Activated CD4-positive, alpha-beta T cell treated with anti-CD3 and anti-CD28 coated beads, Interleukin-2, amount 10 ng/mL, durations not matched to agents 24 days and 14 days (primary cell): ENCODE data around the gene DENND2A. TPM values are rescaled to one million over a fixed set of nuclear protein-coding genes. Genes with fewer than 3 reads are reported as not detected.
"Not testable (repeated sequence)": the region's sequence is repeated elsewhere in the genome, so short reads cannot be mapped to it uniquely, and the experiment has no call there.

Experiments used
- DNase-seq: peaks from one replicate; pipeline ENCODE4 v3.0.0; 2022
- H3K27ac Mint-ChIP-seq: one replicate; pipeline ENCODE4 v1.8.0; 2022; ENCODE audit warnings: mild to moderate bottlenecking, mixed read lengths
- H3K27me3 Mint-ChIP-seq: one replicate; pipeline ENCODE4 v1.8.0; 2022; ENCODE audit warnings: mixed read lengths
- H3K36me3 Mint-ChIP-seq: one replicate; pipeline ENCODE4 v1.8.0; 2022; ENCODE audit warnings: low read depth, mild to moderate bottlenecking, mixed read lengths
- H3K4me1 Mint-ChIP-seq: one replicate; pipeline ENCODE4 v1.8.0; 2021; ENCODE audit warnings: mixed read lengths
- H3K4me3 Mint-ChIP-seq: one replicate; pipeline ENCODE4 v1.8.0; 2022; ENCODE audit warnings: mild to moderate bottlenecking, moderate library complexity, mixed read lengths
- H3K9me3 Mint-ChIP-seq: one replicate; pipeline ENCODE4 v1.8.0; 2021; ENCODE audit warnings: mixed read lengths
- intact Hi-C: fragments of 100-400 bp; cut with micrococcal nuclease; formaldehyde crosslinking; loops from one replicate; pipeline ENCODE4 v1.15.1; 2023
- total RNA-seq: library from RNA; stranded (reverse); gene quantifications from 2 replicates; pipeline ENCODE4 v1.2.3, GENCODE V29; 2022

Gene DENND2A
- total RNA-seq, 1 donor from 2014 or later: not detected

GRCh38 chr7:140677496-140677895 is 36.9 kb upstream of the DENND2A start:
- H3K36me3 Mint-ChIP-seq: peaks cover 38% of the 10 kb centered on the region
- H3K27ac Mint-ChIP-seq: no peak overlapping the region
- DNase-seq: no peak
- no peaks in the 10 kb centered on the region for H3K27me3 Mint-ChIP-seq
- peaks cover 26% of the 10 kb centered on the region for H3K4me1 Mint-ChIP-seq
- intact Hi-C loops: no loop called here
- H3K9me3 Mint-ChIP-seq: no peaks in the 10 kb centered on the region
- H3K4me3 Mint-ChIP-seq: no peak overlapping the region

- intact Hi-C loops, H3K27me3 Mint-ChIP-seq, H3K4me3 Mint-ChIP-seq, H3K27ac Mint-ChIP-seq, H3K9me3 Mint-ChIP-seq, DNase-seq: not testable (repeated sequence)
- H3K36me3 Mint-ChIP-seq: peaks cover 35% of the 10 kb centered on the region
- H3K4me1 Mint-ChIP-seq: peaks cover 31% of the 10 kb centered on the region
Observed at GRCh38 chr7:140676956-140677355, 36.3 kb upstream of the DENND2A start.

DNA sequence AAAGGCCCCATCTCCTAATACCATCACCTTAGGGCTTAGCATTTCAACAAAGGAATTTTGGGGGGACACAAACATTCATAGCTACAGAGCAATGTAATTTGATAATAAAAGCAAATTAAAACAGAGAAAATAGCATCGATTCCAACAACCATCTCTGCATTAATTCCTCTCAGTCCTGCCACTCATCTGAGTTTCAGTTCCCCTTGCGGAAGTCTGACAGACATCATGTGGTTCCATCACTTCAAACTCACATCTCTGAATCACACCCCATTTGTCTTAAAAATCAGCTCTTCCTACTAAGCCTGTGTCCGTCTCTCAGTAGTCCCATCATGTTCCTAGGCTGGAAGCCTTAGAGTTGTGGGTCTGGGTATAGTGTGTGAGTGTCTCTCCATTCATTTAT is 35.7 kb upstream of the DENND2A start:
- no peak for DNase-seq
- H3K9me3 Mint-ChIP-seq: no peaks in the 10 kb centered on the region
- H3K27ac Mint-ChIP-seq: no peak overlapping the region
- intact Hi-C loops: no loop called here
- H3K4me1 Mint-ChIP-seq: peaks cover 31% of the 10 kb centered on the region
- H3K4me3 Mint-ChIP-seq: no peak overlapping the region
- H3K36me3 Mint-ChIP-seq: peaks cover 35% of the 10 kb centered on the region
- H3K27me3 Mint-ChIP-seq: no peaks in the 10 kb centered on the region

GRCh38 chr7:140675726-140676125 is 35.1 kb upstream of the DENND2A start:
- H3K27ac Mint-ChIP-seq: peak overlapping the region; percentile 31
- peaks cover 32% of the 10 kb centered on the region for H3K36me3 Mint-ChIP-seq
- no peak for DNase-seq
- no peaks in the 10 kb centered on the region for H3K9me3 Mint-ChIP-seq
- no peaks in the 10 kb centered on the region for H3K27me3 Mint-ChIP-seq
- intact Hi-C loops: no loop called here
- no peak overlapping the region for H3K4me3 Mint-ChIP-seq
- H3K4me1 Mint-ChIP-seq: peaks cover 31% of the 10 kb centered on the region

DNA sequence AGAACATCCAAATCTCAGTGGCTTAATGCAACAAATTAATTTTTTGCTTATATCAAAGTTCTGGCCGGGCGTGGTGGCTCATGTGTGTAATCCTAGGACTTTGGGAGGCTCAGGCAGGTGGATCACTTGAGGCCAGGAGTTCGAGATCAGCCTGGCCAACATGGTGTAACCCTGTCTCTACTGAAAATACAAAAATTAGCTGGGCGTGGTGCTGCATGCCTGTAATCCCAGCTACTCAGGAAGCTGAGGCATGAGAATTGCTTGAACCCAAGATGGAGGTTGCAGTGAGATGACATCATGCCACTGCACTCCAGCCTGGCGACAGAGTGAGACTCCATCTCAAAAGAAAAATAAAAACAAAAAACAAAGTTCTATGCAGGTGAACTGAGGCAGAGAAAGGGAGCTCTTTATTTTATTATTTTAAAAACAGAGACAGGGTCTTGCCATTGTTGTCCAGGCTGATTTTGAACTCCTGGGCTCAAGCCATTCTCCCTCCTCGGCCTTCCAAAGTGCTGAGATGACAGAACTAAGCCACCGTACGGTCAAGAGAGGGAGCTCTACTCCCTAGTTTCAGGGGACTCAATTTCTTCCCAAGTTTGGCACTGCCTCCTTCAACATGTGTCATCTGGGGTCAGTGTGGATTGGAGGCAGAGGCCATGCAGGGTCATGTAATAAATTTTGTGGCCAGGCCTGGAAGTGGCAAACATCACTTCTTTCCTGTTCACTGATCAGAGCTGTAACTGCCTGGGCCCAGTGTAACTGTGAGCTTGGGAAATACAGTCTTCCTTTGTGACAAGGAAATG is 34.5 kb upstream of the DENND2A start:
- no peaks in the 10 kb centered on the region for H3K9me3 Mint-ChIP-seq
- peak overlapping the region; percentile 31 for H3K27ac Mint-ChIP-seq
- no peaks in the 10 kb centered on the region for H3K27me3 Mint-ChIP-seq
- intact Hi-C loops: no loop called here
- H3K36me3 Mint-ChIP-seq: peaks cover 29% of the 10 kb centered on the region
- DNase-seq: no peak
- peaks cover 31% of the 10 kb centered on the region for H3K4me1 Mint-ChIP-seq
- H3K4me3 Mint-ChIP-seq: peak overlapping the region; percentile 89

GRCh38 chr7:140674356-140674800 is 33.8 kb upstream of the DENND2A start:
- peak overlapping the region; percentile 11 for H3K27ac Mint-ChIP-seq
- H3K36me3 Mint-ChIP-seq: peaks cover 25% of the 10 kb centered on the region
- DNase-seq: no peak
- peaks cover 31% of the 10 kb centered on the region for H3K4me1 Mint-ChIP-seq
- H3K4me3 Mint-ChIP-seq: peak overlapping the region; percentile 89
- H3K27me3 Mint-ChIP-seq: peaks cover 2% of the 10 kb centered on the region
- no peaks in the 10 kb centered on the region for H3K9me3 Mint-ChIP-seq
- intact Hi-C loops: no loop called here

DNA sequence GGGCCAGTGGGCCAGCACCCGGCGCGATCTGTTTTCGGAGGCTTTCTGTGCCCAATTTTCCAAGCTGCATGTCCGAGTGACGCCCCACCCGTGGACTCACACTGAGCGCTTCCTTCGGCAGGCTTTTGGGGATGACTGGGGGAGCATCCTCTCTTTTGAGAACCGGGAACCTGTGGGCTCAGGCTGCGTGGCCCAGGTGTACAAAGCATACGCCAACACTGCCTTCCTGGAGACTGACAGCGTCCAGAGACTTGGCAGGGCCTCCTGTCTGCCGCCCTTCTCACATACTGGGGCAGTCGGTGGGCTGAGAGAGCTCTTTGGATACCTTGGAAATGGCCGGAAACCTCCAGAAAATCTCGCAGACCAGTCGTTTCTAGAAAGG is 33.2 kb upstream of the DENND2A start:
- peaks cover 3% of the 10 kb centered on the region for H3K27me3 Mint-ChIP-seq
- peaks cover 31% of the 10 kb centered on the region for H3K4me1 Mint-ChIP-seq
- H3K27ac Mint-ChIP-seq: peak overlapping the region; percentile 87
- H3K9me3 Mint-ChIP-seq: no peaks in the 10 kb centered on the region
- intact Hi-C loops: loop anchor here (1.0 to 2.0 kb wide), 4 partner anchors 23 to 341 kb away; partner anchors contain the start of genes MKRN1, MRPS33 and NDUFB2
- peaks cover 20% of the 10 kb centered on the region for H3K36me3 Mint-ChIP-seq
- DNase-seq: no peak
- peak overlapping the region; percentile 89 for H3K4me3 Mint-ChIP-seq

DNA sequence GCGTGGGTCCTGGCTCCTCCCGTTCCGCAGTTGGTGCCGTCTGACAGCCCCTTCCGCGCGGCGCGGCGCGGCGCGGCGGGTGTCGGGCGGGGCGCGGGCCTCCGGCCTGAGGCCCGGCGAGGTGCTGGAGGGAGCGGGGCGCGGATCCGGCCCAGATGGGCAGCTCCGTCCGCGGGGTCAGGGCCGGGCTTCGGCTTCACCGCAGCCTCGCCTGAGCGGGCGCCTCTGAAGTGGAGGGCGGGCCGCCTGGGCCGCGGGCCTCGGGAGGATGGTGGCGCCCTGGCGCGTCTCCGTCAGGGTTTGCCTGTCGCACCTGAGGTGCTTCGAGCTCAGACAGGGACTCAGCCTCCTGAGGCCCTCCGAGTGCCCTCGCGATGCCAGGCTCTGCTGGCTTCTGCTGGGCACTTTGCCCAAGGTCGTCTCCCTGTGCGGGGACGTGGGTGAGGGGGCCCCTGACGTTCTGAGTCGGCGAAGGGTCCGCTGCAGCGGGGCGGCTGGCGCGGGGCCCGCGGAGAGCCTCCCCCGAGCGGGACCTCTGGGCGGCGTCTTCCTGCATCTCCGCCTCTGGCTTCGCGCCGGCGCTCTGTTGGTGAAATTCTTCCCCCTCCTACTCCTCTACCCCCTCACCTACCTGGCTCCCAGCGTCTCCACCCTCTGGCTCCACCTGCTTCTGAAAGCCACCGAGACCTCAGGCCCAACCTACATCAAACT is 32.6 kb upstream of the DENND2A start:
- peak; percentile 90 for DNase-seq
- peak overlapping the region; percentile 87 for H3K27ac Mint-ChIP-seq
- H3K4me1 Mint-ChIP-seq: peaks cover 31% of the 10 kb centered on the region
- H3K36me3 Mint-ChIP-seq: peaks cover 15% of the 10 kb centered on the region
- intact Hi-C loops: loop anchor here (1.0 to 2.0 kb wide), 4 partner anchors 23 to 341 kb away; partner anchors contain the start of genes MKRN1, MRPS33 and NDUFB2
- H3K27me3 Mint-ChIP-seq: peaks cover 4% of the 10 kb centered on the region
- H3K4me3 Mint-ChIP-seq: peak overlapping the region; percentile 89
- no peaks in the 10 kb centered on the region for H3K9me3 Mint-ChIP-seq

GRCh38 chr7:140672382-140673062 is 31.9 kb upstream of the DENND2A start, which contains the start of gene ADCK2:
ADCK2 (plus strand) TSS chr7:140672945; CDS start chr7:140673331, 386 bp downstream.
- no peak for DNase-seq
- H3K36me3 Mint-ChIP-seq: peaks cover 10% of the 10 kb centered on the region
- H3K27ac Mint-ChIP-seq: peak within 1 kb of the TSS; percentile 87
- H3K9me3 Mint-ChIP-seq: no peaks in the 10 kb centered on the region
- peaks cover 10% of the 10 kb centered on the region for H3K27me3 Mint-ChIP-seq
- peak within 1 kb of the TSS; percentile 89 for H3K4me3 Mint-ChIP-seq
- H3K4me1 Mint-ChIP-seq: peaks cover 28% of the 10 kb centered on the region
- intact Hi-C loops: loop anchor here (1.0 to 2.0 kb wide), 4 partner anchors 24 to 342 kb away; partner anchors contain the start of genes MKRN1, MRPS33 and NDUFB2

- Mint-ChIP-seq H3K4me1 (peaks cover 28% of the 10 kb centered on the region), H3K36me3 (peaks cover 10% of the 10 kb centered on the region), H3K4me3 (peak overlapping the region; percentile 69), H3K27me3 (peaks cover 10% of the 10 kb centered on the region), H3K27ac (peak overlapping the region; percentile 63), H3K9me3 (no peaks in the 10 kb centered on the region)
- intact Hi-C loops: loop anchor here (2.0 kb wide), 1 partner anchor 193 kb away; the partner anchor contains the start of gene MKRN1
- DNase-seq: no peak
Observed at GRCh38 chr7:140671966-140672365, 31.4 kb upstream of the DENND2A start.

- no peaks in the 10 kb centered on the region for H3K9me3 Mint-ChIP-seq
- intact Hi-C loops: no loop called here
- peaks cover 16% of the 10 kb centered on the region for H3K27me3 Mint-ChIP-seq
- peaks cover 4% of the 10 kb centered on the region for H3K36me3 Mint-ChIP-seq
- H3K4me3 Mint-ChIP-seq: no peak overlapping the region
- no peak overlapping the region for H3K27ac Mint-ChIP-seq
- DNase-seq: no peak
- peaks cover 24% of the 10 kb centered on the region for H3K4me1 Mint-ChIP-seq
Observed at GRCh38 chr7:140670343-140670935, 29.8 kb upstream of the DENND2A start.

- intact Hi-C loops, H3K9me3 Mint-ChIP-seq, H3K27ac Mint-ChIP-seq, H3K4me3 Mint-ChIP-seq, DNase-seq, H3K36me3 Mint-ChIP-seq: not testable (repeated sequence)
- Mint-ChIP-seq H3K4me1 (peaks cover 20% of the 10 kb centered on the region), H3K27me3 (peaks cover 21% of the 10 kb centered on the region)
Observed at GRCh38 chr7:140669862-140670261, 29.2 kb upstream of the DENND2A start.

- intact Hi-C loops: no loop called here
Observed at GRCh38 chr7:140669352-140669751, 28.7 kb upstream of the DENND2A start.

More at GRCh38 chr7:140669352-140669751, 28.7 kb upstream of the DENND2A start:
- Mint-ChIP-seq H3K4me3 (no peak overlapping the region), H3K27ac (no peak overlapping the region), H3K4me1 (peaks cover 15% of the 10 kb centered on the region), H3K36me3 (no peaks in the 10 kb centered on the region), H3K9me3 (no peaks in the 10 kb centered on the region), H3K27me3 (peaks cover 25% of the 10 kb centered on the region)
- DNase-seq: no peak
